Caco-2 (cell line): Measurements from ENCODE around the gene VPS13D. TPM values are rescaled to one million over a fixed set of nuclear protein-coding genes. Genes with fewer than 3 reads are reported as not detected.

ENCODE experiments used
- BruUV-seq: library from RNA; stranded (reverse); fragments of 400-500 nt; replicated peaks from 2 replicates; lab custom pipeline; 2021; lab: Mats Ljungman, UMichigan
- CTCF ChIA-PET: fragments of 300-600 bp; sonication (Branson Sonifier 250); formaldehyde crosslinking; loops from one replicate; lab custom pipeline; 2022; ENCODE audit warnings: antibody characterized with exemption; lab: Charles Lee
- POLR2A ChIA-PET: fragments of 300-600 bp; sonication (Branson Sonifier 250); formaldehyde crosslinking; loops from one replicate; lab custom pipeline; 2022; ENCODE audit warnings: antibody characterized with exemption; lab: Charles Lee
- DNase-seq, 2 experiments: peaks; one replicate each; pipeline versions ENCODE4 v3.0.0 to v3.0.0-alpha.2; 2020 to 2022
- H3K27me3 ChIP-seq: replicated peaks from 2 replicates; pipeline ENCODE4 v1.6.0; 2011; ENCODE audit warnings: low read length; ENCODE audit not compliant: control insufficient read depth, insufficient read depth
- H3K36me3 ChIP-seq: 2 replicates; pipeline ENCODE4 v1.5.1; 2011; ENCODE audit warnings: low read length; ENCODE audit not compliant: control insufficient read depth, insufficient read depth
- H3K4me1 ChIP-seq: fragments of 250-450 bp; sonication (Bioruptor Pico); 2 replicates; pipeline ENCODE4 v1.5.1; 2020; ENCODE audit warnings: mild to moderate bottlenecking
- H3K4me3 ChIP-seq: 2 replicates; pipeline ENCODE4 v1.5.1; 2011; ENCODE audit warnings: low read depth, mild to moderate bottlenecking, control low read depth, low read length
- H3K9me3 ChIP-seq: fragments of 250-450 bp; sonication (Bioruptor Pico); 2 replicates; pipeline ENCODE4 v1.5.1; 2020; ENCODE audit warnings: mild to moderate bottlenecking, moderate library complexity
- H3K27ac Mint-ChIP-seq: one replicate; pipeline ENCODE4 v1.8.0; 2022; ENCODE audit warnings: mixed read lengths; ENCODE audit not compliant: unreplicated experiment
- H3K27me3 Mint-ChIP-seq: one replicate; pipeline ENCODE4 v1.8.0; 2022; ENCODE audit warnings: mixed read lengths; ENCODE audit not compliant: insufficient read depth, unreplicated experiment
- H3K36me3 Mint-ChIP-seq: one replicate; pipeline ENCODE4 v1.8.0; 2022; ENCODE audit warnings: mild to moderate bottlenecking, mixed read lengths; ENCODE audit not compliant: insufficient read depth, unreplicated experiment
- H3K4me1 Mint-ChIP-seq: one replicate; pipeline ENCODE4 v1.8.0; 2022; ENCODE audit warnings: low read depth, mixed read lengths; ENCODE audit not compliant: unreplicated experiment
- H3K4me3 Mint-ChIP-seq: one replicate; pipeline ENCODE4 v1.8.0; 2022; ENCODE audit warnings: mild to moderate bottlenecking, moderate library complexity, mixed read lengths; ENCODE audit not compliant: unreplicated experiment
- H3K9me3 Mint-ChIP-seq: one replicate; pipeline ENCODE4 v1.8.0; 2022; ENCODE audit warnings: mixed read lengths; ENCODE audit not compliant: unreplicated experiment
- CTCF ChIP-seq, 2 experiments: fragments of 200-600 bp in 1 of 2; IDR thresholded peaks; 1 replicate in 1 of 2; 2 replicates in 1 of 2; pipeline versions ENCODE4 v1.5.1 to v1.8.0; 2011 to 2022; ENCODE audit warnings: antibody characterized with exemption in 1 of 2, control low read depth in 1 of 2, inconsistent platforms in 1 of 2, low read depth in 1 of 2, low read length in 1 of 2, mild to moderate bottlenecking in 1 of 2, moderate library complexity in 1 of 2; ENCODE audit not compliant: insufficient read depth in 1 of 2, severe bottlenecking in 1 of 2, unreplicated experiment in 1 of 2
- intact Hi-C: fragments of 100-400 bp; cut with micrococcal nuclease; formaldehyde crosslinking; loops from one replicate; pipeline ENCODE4 v1.10.0; 2022; ENCODE audit not compliant: unreplicated experiment
- microRNA-seq: library from miRNA; unstranded; fragments of <30 nt; microRNA quantifications from one replicate; pipeline ENCODE4 v1.2.0, GENCODE V29; 2022
- total RNA-seq: library from RNA; stranded (reverse); gene quantifications from 2 replicates; pipeline ENCODE4 v1.2.3, GENCODE V29; 2022

Gene VPS13D
- total RNA-seq, 1 experiment from 2014 or later: 25.6 TPM

DNA sequence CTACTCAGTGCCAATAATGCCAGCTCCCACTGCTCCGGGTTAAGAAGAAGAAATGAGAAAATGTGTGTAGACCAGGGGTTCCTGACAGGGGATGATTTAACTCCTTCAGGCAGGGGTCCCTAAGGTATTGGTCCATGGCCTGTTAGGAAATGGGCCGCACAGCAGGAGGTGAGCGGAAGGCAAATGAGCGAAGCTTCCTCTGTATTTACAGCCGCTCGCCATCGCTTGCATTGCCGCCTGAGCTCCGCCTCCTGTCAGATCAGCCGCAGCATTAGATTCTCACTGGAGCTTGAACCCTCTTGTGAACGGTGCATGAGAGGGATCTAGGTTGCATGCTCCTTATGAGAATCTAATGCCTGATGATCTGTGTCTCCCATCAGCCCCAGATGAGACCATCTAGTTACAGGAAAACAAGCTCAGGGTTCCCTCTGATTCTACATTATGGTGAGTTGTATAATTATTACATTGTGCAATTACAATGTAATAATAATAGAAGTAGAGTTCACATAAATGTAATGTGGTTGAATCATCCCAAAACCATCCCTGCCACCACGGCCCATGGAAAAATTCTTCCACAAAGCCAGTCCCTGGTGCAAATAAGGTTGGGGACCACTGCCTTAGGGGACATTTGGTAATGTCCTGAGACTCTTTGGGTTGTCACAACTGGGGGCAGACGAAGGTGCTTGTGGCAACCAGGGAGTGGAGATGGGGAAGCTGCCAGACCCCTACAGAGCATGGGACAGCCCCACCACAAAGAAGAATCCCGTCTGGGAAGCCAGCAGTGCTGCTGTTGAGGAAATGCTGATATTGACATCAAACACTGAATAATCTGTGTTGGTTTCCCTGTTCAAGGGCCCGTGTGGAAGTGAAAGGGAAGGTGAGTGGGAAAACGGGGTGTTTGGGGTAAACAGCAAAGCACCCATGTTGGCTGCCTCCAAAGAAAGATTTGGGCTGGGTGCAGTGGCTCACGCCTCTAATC, 327.4 kb downstream of the VPS13D start:
- H3K4me3 ChIP-seq: no peak overlapping the region
- BruUV-seq: no TSS peak
- H3K4me1 Mint-ChIP-seq: peaks cover 7% of the 10 kb centered on the region
- peaks cover 12% of the 10 kb centered on the region for H3K9me3 Mint-ChIP-seq
- no peaks in the 10 kb centered on the region for H3K36me3 ChIP-seq
- H3K9me3 ChIP-seq: peaks cover 4% of the 10 kb centered on the region; the same call in 1 of the 2 replicates
- H3K27me3 ChIP-seq: no peaks in the 10 kb centered on the region
- H3K4me1 ChIP-seq: peaks cover 4% of the 10 kb centered on the region; the same call in 1 of the 2 replicates
- H3K27me3 Mint-ChIP-seq: no peaks in the 10 kb centered on the region
- CTCF ChIA-PET: interaction anchor here (1.0 kb wide), 1 partner anchor 16 kb away, joined by 3 read pairs; no protein-coding TSS in a partner anchor
- intact Hi-C loops: loop anchor here (1.0 kb wide), 1 partner anchor 28 kb away; no protein-coding TSS in a partner anchor
- H3K4me3 Mint-ChIP-seq: no peak overlapping the region
- POLR2A ChIA-PET: no interaction called here
- DNase-seq: no peak
- H3K36me3 Mint-ChIP-seq: no peaks in the 10 kb centered on the region
- TF ChIP-seq CTCF (IDR thresholded peaks at IDR 0.05; ENCODE audit: insufficient read depth in 1 of 2, low read depth in 1 of 2, low read length in 1 of 2, severe bottlenecking in 1 of 2, unreplicated experiment in 1 of 2): no peak
- peak overlapping the region; percentile 82 for H3K27ac Mint-ChIP-seq

- ChIA-PET CTCF (no interaction called here), POLR2A (no interaction called here)
- no TSS peak for BruUV-seq
Measured at GRCh38 chr1:12561121-12561520, 331.3 kb downstream of the VPS13D start.

More at GRCh38 chr1:12561121-12561520, 331.3 kb downstream of the VPS13D start:
- H3K36me3 ChIP-seq: no peaks in the 10 kb centered on the region
- no peak overlapping the region for H3K4me3 ChIP-seq
- peaks cover 11% of the 10 kb centered on the region for H3K9me3 ChIP-seq
- peaks cover 25% of the 10 kb centered on the region for H3K9me3 Mint-ChIP-seq
- H3K4me1 Mint-ChIP-seq: peaks cover 7% of the 10 kb centered on the region
- H3K27me3 ChIP-seq: no peaks in the 10 kb centered on the region
- H3K4me1 ChIP-seq: 0 out of 2 replicates have a peak, but pooled peaks cover 4% of the 10 kb centered on the region
- peaks cover 8% of the 10 kb centered on the region for H3K36me3 Mint-ChIP-seq
- no peak for TF ChIP-seq CTCF (IDR thresholded peaks at IDR 0.05; ENCODE audit: insufficient read depth in 1 of 2, low read depth in 1 of 2, low read length in 1 of 2, severe bottlenecking in 1 of 2, unreplicated experiment in 1 of 2)
- H3K27me3 Mint-ChIP-seq: no peaks in the 10 kb centered on the region
- no peak for DNase-seq
- intact Hi-C loops: no loop called here
- H3K4me3 Mint-ChIP-seq: no peak overlapping the region
- no peak overlapping the region for H3K27ac Mint-ChIP-seq

Small RNAs within 50 kb of the gene (microRNA-seq; reads per million reads assigned to microRNA genes)
- gene MIR4632: not detected

Other genes with a start within 250 kb of the VPS13D start
- gene MFN2, start 249.6 kb upstream of the VPS13D start, total RNA-seq: 73.9 and 74.1 TPM in 2 replicates
- 38.6 and 41.0 TPM in 2 replicates for gene MIIP, start 210.5 kb upstream of the VPS13D start, total RNA-seq
- not detected in 2 replicates for gene TNFRSF8, start 166.7 kb upstream of the VPS13D start, total RNA-seq
- 2.6 and 3.5 TPM in 2 replicates for gene TNFRSF1B, start 63.0 kb upstream of the VPS13D start, total RNA-seq